ENCODE measurements around the gene GAREM1. TPM values are rescaled to one million over a fixed set of nuclear protein-coding genes. Genes with fewer than 3 reads are reported as not detected.

GAREM1 gene
- total RNA-seq, 1 experiment from 2014 or later: 4.7 TPM

DNA sequence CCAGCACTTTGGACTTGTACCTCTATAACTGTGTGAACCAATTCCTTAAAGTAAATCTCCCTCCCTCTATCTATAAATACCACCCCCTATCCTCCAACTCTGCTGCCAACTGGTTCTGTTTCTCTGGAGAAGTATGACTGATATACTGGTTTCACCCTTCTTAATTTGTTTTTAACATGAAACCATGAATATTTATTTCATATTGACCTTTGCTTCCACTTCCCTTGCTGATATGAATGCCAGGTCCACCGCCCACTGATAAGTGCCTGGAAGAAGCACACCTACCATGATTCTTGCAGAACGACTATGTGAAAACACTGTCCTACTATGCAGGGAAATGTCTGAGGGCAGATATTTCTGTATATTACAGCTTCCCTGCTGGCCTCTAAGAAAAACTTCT lies 131.6 kb downstream of the GAREM1 start:
- H3K27ac ChIP-seq (ENCODE audit: low read length): no peak overlapping the region
- ATAC-seq (no peak), DNase-seq (ENCODE audit: low read depth, low spot score) (no peak)
- no peak overlapping the region for H3K4me3 ChIP-seq (ENCODE audit: low read depth in 2 of 2, low read length in 2 of 2)
- POLR2A ChIA-PET: no interaction called here
- BruUV-seq (replicated peaks): no TSS peak
- no peaks in the 10 kb centered on the region for H3K27me3 ChIP-seq (ENCODE audit: control insufficient read depth, insufficient read depth, low read length)
- CTCF ChIA-PET: no interaction called here
- H3K36me3 ChIP-seq (ENCODE audit: control insufficient read depth, insufficient read depth, low read length): no peaks in the 10 kb centered on the region
- TF ChIP-seq TCF7L2 (IDR thresholded peaks at IDR 0.05; ENCODE audit: low read depth, low read length) (no peak), POLR2AphosphoS5 (IDR thresholded peaks at IDR 0.05; ENCODE audit: low read depth, low read length) (no peak), SIN3A (IDR thresholded peaks at IDR 0.05; ENCODE audit: borderline replicate concordance, insufficient read depth, low read depth, low read length) (no peak)
- TF ChIP-seq, protein P1, sequence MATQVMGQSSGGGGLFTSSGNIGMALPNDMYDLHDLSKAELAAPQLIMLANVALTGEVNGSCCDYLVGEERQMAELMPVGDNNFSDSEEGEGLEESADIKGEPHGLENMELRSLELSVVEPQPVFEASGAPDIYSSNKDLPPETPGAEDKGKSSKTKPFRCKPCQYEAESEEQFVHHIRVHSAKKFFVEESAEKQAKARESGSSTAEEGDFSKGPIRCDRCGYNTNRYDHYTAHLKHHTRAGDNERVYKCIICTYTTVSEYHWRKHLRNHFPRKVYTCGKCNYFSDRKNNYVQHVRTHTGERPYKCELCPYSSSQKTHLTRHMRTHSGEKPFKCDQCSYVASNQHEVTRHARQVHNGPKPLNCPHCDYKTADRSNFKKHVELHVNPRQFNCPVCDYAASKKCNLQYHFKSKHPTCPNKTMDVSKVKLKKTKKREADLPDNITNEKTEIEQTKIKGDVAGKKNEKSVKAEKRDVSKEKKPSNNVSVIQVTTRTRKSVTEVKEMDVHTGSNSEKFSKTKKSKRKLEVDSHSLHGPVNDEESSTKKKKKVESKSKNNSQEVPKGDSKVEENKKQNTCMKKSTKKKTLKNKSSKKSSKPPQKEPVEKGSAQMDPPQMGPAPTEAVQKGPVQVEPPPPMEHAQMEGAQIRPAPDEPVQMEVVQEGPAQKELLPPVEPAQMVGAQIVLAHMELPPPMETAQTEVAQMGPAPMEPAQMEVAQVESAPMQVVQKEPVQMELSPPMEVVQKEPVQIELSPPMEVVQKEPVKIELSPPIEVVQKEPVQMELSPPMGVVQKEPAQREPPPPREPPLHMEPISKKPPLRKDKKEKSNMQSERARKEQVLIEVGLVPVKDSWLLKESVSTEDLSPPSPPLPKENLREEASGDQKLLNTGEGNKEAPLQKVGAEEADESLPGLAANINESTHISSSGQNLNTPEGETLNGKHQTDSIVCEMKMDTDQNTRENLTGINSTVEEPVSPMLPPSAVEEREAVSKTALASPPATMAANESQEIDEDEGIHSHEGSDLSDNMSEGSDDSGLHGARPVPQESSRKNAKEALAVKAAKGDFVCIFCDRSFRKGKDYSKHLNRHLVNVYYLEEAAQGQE (IDR thresholded peaks at IDR 0.05; ENCODE audit: insufficient read depth in 1 of 2, low read depth in 2 of 2, low read length in 1 of 2): no peak
- TF ChIP-seq, protein P2, sequence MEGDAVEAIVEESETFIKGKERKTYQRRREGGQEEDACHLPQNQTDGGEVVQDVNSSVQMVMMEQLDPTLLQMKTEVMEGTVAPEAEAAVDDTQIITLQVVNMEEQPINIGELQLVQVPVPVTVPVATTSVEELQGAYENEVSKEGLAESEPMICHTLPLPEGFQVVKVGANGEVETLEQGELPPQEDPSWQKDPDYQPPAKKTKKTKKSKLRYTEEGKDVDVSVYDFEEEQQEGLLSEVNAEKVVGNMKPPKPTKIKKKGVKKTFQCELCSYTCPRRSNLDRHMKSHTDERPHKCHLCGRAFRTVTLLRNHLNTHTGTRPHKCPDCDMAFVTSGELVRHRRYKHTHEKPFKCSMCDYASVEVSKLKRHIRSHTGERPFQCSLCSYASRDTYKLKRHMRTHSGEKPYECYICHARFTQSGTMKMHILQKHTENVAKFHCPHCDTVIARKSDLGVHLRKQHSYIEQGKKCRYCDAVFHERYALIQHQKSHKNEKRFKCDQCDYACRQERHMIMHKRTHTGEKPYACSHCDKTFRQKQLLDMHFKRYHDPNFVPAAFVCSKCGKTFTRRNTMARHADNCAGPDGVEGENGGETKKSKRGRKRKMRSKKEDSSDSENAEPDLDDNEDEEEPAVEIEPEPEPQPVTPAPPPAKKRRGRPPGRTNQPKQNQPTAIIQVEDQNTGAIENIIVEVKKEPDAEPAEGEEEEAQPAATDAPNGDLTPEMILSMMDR (IDR thresholded peaks at IDR 0.05): no peak
- H3K4me1 ChIP-seq (ENCODE audit: control insufficient read depth, insufficient read depth, low read length): no peaks in the 10 kb centered on the region
- in situ Hi-C loops (cut with HindIII; ENCODE audit: low pct_unique_long_range_greater_than_20kb, low sequenced_read_pairs) (no loop called here), intact Hi-C loops (cut with micrococcal nuclease; ENCODE audit: unreplicated experiment) (no loop called here)
- H3K9me3 ChIP-seq (ENCODE audit: control insufficient read depth, insufficient read depth, low read depth, low read length): no peaks in the 10 kb centered on the region

DNA sequence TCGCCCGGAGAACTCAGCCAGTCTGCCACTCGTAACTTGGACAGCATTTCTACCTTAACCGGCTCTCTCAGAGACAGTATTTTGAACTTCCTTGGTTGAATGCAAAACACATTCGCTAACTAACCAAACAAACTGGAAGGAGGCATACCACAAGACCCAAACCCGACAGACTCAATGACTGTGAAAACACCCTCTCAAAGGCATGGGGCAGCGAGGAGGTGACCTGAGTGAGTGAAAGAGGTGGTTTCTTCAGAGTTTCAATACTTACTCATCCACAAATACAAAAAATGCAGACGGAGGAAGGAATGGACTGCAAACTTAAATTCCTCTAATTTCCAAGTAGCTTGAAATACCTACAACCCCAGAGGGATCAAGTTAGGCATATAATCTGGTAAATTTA lies 132.9 kb downstream of the GAREM1 start:
- in situ Hi-C loops (cut with HindIII; ENCODE audit: low pct_unique_long_range_greater_than_20kb, low sequenced_read_pairs) (no loop called here), intact Hi-C loops (cut with micrococcal nuclease; ENCODE audit: unreplicated experiment) (no loop called here)
- H3K4me3 ChIP-seq (ENCODE audit: low read depth in 2 of 2, low read length in 2 of 2): no peak overlapping the region
- ChIA-PET POLR2A (no interaction called here), CTCF (no interaction called here)
- ATAC-seq: no peak
- DNase-seq (ENCODE audit: low read depth, low spot score): no peak
- H3K27ac ChIP-seq (ENCODE audit: low read length): no peak overlapping the region
- TF ChIP-seq TCF7L2 (IDR thresholded peaks at IDR 0.05; ENCODE audit: low read depth, low read length) (no peak), POLR2AphosphoS5 (IDR thresholded peaks at IDR 0.05; ENCODE audit: low read depth, low read length) (no peak), SIN3A (IDR thresholded peaks at IDR 0.05; ENCODE audit: borderline replicate concordance, insufficient read depth, low read depth, low read length) (no peak)
- TF ChIP-seq, protein P1 (IDR thresholded peaks at IDR 0.05; ENCODE audit: insufficient read depth in 1 of 2, low read depth in 2 of 2, low read length in 1 of 2): no peak
- TF ChIP-seq, protein P2 (IDR thresholded peaks at IDR 0.05): no peak
- H3K4me1 ChIP-seq (ENCODE audit: control insufficient read depth, insufficient read depth, low read length): no peaks in the 10 kb centered on the region
- no peaks in the 10 kb centered on the region for H3K9me3 ChIP-seq (ENCODE audit: control insufficient read depth, insufficient read depth, low read depth, low read length)
- no peaks in the 10 kb centered on the region for H3K36me3 ChIP-seq (ENCODE audit: control insufficient read depth, insufficient read depth, low read length)
- H3K27me3 ChIP-seq (ENCODE audit: control insufficient read depth, insufficient read depth, low read length): no peaks in the 10 kb centered on the region
- BruUV-seq (replicated peaks): no TSS peak

Data from Panc1 (cell line).